ENCODE data around the gene CADPS.

DNA sequence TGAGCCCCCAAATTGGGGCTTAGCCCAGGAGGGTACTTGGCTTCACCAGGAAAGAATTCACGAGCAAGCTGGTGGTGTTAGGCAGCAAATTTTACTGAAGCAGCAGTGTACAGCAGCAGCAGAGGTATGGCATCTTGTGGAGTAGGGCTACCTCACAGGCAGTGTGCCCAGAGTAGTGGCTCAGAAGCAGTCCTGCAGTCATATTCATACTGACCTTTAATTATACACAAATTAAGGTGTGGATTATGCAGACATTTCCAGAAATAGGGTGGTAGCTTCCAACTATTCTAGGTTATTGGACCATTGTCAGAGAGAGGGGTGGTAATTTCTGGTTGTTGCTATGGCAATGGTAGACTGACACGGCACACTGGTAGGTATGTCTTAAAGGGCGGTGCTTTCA lies 20.7 kb upstream of the CADPS start:
- TF ChIP-seq SIN3A (IDR thresholded peaks at IDR 0.05; ENCODE audit: borderline replicate concordance, insufficient read depth, low read length) (no peak), TAF1 (IDR thresholded peaks at IDR 0.05; ENCODE audit: borderline replicate concordance, insufficient read depth, low read length) (no peak), FOXP2 (optimal IDR thresholded peaks at IDR 0.05; ENCODE audit: borderline replicate concordance, extremely low read depth, extremely low read length, insufficient read depth) (no peak), POLR2AphosphoS5 (IDR thresholded peaks at IDR 0.05; ENCODE audit: low read depth, low read length) (no peak)
- TF ChIP-seq, protein P1, sequence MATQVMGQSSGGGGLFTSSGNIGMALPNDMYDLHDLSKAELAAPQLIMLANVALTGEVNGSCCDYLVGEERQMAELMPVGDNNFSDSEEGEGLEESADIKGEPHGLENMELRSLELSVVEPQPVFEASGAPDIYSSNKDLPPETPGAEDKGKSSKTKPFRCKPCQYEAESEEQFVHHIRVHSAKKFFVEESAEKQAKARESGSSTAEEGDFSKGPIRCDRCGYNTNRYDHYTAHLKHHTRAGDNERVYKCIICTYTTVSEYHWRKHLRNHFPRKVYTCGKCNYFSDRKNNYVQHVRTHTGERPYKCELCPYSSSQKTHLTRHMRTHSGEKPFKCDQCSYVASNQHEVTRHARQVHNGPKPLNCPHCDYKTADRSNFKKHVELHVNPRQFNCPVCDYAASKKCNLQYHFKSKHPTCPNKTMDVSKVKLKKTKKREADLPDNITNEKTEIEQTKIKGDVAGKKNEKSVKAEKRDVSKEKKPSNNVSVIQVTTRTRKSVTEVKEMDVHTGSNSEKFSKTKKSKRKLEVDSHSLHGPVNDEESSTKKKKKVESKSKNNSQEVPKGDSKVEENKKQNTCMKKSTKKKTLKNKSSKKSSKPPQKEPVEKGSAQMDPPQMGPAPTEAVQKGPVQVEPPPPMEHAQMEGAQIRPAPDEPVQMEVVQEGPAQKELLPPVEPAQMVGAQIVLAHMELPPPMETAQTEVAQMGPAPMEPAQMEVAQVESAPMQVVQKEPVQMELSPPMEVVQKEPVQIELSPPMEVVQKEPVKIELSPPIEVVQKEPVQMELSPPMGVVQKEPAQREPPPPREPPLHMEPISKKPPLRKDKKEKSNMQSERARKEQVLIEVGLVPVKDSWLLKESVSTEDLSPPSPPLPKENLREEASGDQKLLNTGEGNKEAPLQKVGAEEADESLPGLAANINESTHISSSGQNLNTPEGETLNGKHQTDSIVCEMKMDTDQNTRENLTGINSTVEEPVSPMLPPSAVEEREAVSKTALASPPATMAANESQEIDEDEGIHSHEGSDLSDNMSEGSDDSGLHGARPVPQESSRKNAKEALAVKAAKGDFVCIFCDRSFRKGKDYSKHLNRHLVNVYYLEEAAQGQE (IDR thresholded peaks at IDR 0.05; ENCODE audit: insufficient read depth in 1 of 2, low read depth in 2 of 2, low read length in 2 of 2), result no peak

Data from PFSK-1 (cell line).